Erythroblast (primary cell): ENCODE results near the gene TMEM161A.
"Not testable (repeated sequence)": the region's sequence is repeated elsewhere in the genome, so short reads cannot be mapped to it uniquely, and the experiment has no call there.

ENCODE experiments used
- GATA1 ChIP-seq: IDR thresholded peaks from 2 replicates; pipeline ENCODE4 v1.6.1; 2011; ENCODE audit warnings: low read depth, mild to moderate bottlenecking, control low read depth, low read length, moderate library complexity
- POLR2A ChIP-seq: IDR thresholded peaks from 2 replicates; pipeline ENCODE4 v1.6.1; 2011; ENCODE audit warnings: mild to moderate bottlenecking, low read length

DNA sequence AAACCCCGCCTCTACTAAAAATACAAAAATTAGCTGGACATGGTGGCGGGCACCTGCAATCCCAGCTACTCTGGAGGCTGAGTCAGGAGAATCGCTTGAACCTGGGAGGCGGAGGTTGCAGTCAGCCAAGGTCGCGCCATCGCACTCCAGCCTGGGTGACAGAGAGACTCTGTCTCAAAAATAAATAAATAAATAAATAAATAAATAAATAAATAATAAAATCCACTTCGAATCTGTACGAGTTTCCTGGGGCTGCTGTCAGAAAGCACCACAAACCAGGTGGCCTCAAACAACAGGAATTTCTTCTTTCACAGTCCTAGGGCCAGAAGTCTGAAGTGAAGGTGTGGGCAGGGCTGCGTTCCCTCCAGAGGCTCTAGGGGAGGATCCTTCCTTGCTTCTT, 35.7 kb downstream of the TMEM161A start:
- not testable (repeated sequence) for TF ChIP-seq POLR2A, GATA1
